Cerebellar nuclear complex (tissue), 1 donor: ENCODE results near the gene ETS1.

Source experiments
- DNase-seq, 2 experiments: peaks; one replicate each; lab custom pipeline; 2025; lab: John Stamatoyannopoulos, UW

ETS1 gene

GRCh38 chr11:128592454-128592853 is 5.1 kb upstream of the ETS1 start:
- DNase-seq: no peak

- DNase-seq: no peak
Observed at GRCh38 chr11:128590587-128590986, 3.2 kb upstream of the ETS1 start.

GRCh38 chr11:128589998-128590397 is 2.6 kb upstream of the ETS1 start:
- DNase-seq: no peak

- DNase-seq: no peak
Observed at GRCh38 chr11:128588093-128588492, 735 bp upstream of the ETS1 start.

GRCh38 chr11:128586689-128587088 is 669 bp downstream of the ETS1 start:
- DNase-seq: no peak

GRCh38 chr11:128585498-128586238 is 1.7 kb downstream of the ETS1 start:
- DNase-seq: no peak

- DNase-seq: no peak
Observed at GRCh38 chr11:128584253-128584652, 3.1 kb downstream of the ETS1 start.

GRCh38 chr11:128582496-128583366 is 4.6 kb downstream of the ETS1 start:
- DNase-seq: no peak

GRCh38 chr11:128581561-128582272 is 5.6 kb downstream of the ETS1 start:
- DNase-seq: no peak

- DNase-seq: no peak
Observed at GRCh38 chr11:128580612-128581011, 6.7 kb downstream of the ETS1 start.

- DNase-seq: no peak
Observed at GRCh38 chr11:128579798-128580504, 7.4 kb downstream of the ETS1 start.

- DNase-seq: no peak
Observed at GRCh38 chr11:128576555-128576954, 10.8 kb downstream of the ETS1 start.

- no peak for DNase-seq
Observed at GRCh38 chr11:128575961-128576350, 11.4 kb downstream of the ETS1 start.

- DNase-seq: no peak
Observed at GRCh38 chr11:128575174-128575960, 12.0 kb downstream of the ETS1 start.

- no peak for DNase-seq
Observed at GRCh38 chr11:128574576-128575011, 12.8 kb downstream of the ETS1 start.

- DNase-seq: no peak
Observed at GRCh38 chr11:128573638-128574037, 13.7 kb downstream of the ETS1 start.

GRCh38 chr11:128572965-128573364 is 14.4 kb downstream of the ETS1 start:
- no peak for DNase-seq

- no peak for DNase-seq
Observed at GRCh38 chr11:128570632-128571031, 16.7 kb downstream of the ETS1 start.

GRCh38 chr11:128569291-128569690 is 18.1 kb downstream of the ETS1 start:
- DNase-seq: no peak

GRCh38 chr11:128568166-128568778 is 19.1 kb downstream of the ETS1 start:
- DNase-seq: no peak

GRCh38 chr11:128567130-128567529 is 20.2 kb downstream of the ETS1 start:
- DNase-seq: no peak
